Endothelial cell of umbilical vein (primary cell): Measurements from ENCODE around the gene RCOR1.

Experiments
- EZH2 ChIP-seq: IDR thresholded peaks from 2 replicates; pipeline ENCODE4 v1.6.1; 2012; ENCODE audit warnings: borderline replicate concordance, low read depth, mild to moderate bottlenecking, moderate library complexity, low read length, inconsistent platforms; ENCODE audit not compliant: severe bottlenecking
- POLR2A ChIP-seq: IDR thresholded peaks from 2 replicates; pipeline ENCODE4 v1.6.1; 2012; ENCODE audit warnings: low read depth, mild to moderate bottlenecking, control low read depth, low read length
- POLR2AphosphoS5 ChIP-seq: IDR thresholded peaks from 2 replicates; pipeline ENCODE4 v1.6.1; 2012; ENCODE audit warnings: low read depth, mild to moderate bottlenecking, control low read depth, low read length, moderate library complexity; ENCODE audit not compliant: insufficient read depth
- TF ChIP-seq, protein P1 (sequence below), 2 donors: IDR thresholded peaks; 1 replicate in 1 of 2; 2 replicates in 1 of 2; pipeline ENCODE4 v1.5.1; 2011; ENCODE audit warnings: low read length in 2 of 2, mild to moderate bottlenecking in 2 of 2, moderate library complexity in 2 of 2, control low read depth in 1 of 2, inconsistent platforms in 1 of 2, low read depth in 1 of 2; ENCODE audit not compliant: insufficient read depth in 1 of 2; ENCODE audit errors: extremely low read depth in 1 of 2
- TF ChIP-seq, protein P2 (sequence below): IDR thresholded peaks from 2 replicates; pipeline ENCODE4 v1.6.1; 2011; ENCODE audit not compliant: insufficient read depth, insufficient read length

DNA sequence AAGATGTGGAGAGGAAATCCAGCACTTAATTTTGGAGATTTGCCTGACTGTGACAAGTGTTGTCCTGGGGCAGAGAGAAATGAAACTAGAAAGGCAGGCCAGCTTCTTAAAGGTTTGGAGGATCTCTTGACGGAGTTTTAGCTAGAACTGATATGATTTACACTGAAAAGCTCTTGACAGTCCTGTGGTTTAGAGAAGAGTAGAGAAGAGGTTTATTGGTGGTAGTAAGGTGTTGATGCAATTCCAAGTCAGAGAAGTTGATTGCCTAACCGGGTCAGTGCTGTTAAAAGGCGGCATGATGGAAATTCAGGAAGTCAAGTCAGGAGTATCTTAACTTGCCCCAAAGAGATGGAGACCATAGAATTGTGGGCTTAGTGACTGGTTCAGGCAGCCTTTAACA is 95.8 kb downstream of the RCOR1 start:
- TF ChIP-seq, protein P1, sequence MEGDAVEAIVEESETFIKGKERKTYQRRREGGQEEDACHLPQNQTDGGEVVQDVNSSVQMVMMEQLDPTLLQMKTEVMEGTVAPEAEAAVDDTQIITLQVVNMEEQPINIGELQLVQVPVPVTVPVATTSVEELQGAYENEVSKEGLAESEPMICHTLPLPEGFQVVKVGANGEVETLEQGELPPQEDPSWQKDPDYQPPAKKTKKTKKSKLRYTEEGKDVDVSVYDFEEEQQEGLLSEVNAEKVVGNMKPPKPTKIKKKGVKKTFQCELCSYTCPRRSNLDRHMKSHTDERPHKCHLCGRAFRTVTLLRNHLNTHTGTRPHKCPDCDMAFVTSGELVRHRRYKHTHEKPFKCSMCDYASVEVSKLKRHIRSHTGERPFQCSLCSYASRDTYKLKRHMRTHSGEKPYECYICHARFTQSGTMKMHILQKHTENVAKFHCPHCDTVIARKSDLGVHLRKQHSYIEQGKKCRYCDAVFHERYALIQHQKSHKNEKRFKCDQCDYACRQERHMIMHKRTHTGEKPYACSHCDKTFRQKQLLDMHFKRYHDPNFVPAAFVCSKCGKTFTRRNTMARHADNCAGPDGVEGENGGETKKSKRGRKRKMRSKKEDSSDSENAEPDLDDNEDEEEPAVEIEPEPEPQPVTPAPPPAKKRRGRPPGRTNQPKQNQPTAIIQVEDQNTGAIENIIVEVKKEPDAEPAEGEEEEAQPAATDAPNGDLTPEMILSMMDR (IDR thresholded peaks at IDR 0.05; ENCODE audit: extremely low read depth in 1 of 2, insufficient read depth in 1 of 2, low read depth in 1 of 2, low read length in 2 of 2), result no peak
- TF ChIP-seq POLR2AphosphoS5, result no peak
- no peak for TF ChIP-seq POLR2A
- TF ChIP-seq, protein P2, sequence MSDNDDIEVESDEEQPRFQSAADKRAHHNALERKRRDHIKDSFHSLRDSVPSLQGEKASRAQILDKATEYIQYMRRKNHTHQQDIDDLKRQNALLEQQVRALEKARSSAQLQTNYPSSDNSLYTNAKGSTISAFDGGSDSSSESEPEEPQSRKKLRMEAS, result no peak
- no peak for TF ChIP-seq EZH2
